Left lung (tissue), 10 donors: ENCODE results near the gene ZER1. TPM values are rescaled to one million over a fixed set of nuclear protein-coding genes. Genes with fewer than 3 reads are reported as not detected.
A peak's percentile ranks its signal among the peaks of the same experiment; 100 is the strongest.

Source experiments
- ATAC-seq: fragments of 200-7000 bp; cut with Tn5 transposase; one replicate; pipeline ENCODE4 v1.9.1; 2020; ENCODE audit warnings: moderate library complexity
- DNase-seq, 4 donors: peaks; one replicate each; pipeline ENCODE4 v3.0.0-alpha.2; 2013 to 2020
- H3K27ac ChIP-seq, 2 donors: fragments of 200-600 bp; sonication (generic) in 1 of 2; one replicate each; pipeline versions ENCODE4 v1.5.0 to v1.8.0; 2020 to 2021
- H3K27me3 ChIP-seq, 2 donors: fragments of 200-600 bp; sonication (generic) in 1 of 2; one replicate each; pipeline versions ENCODE4 v1.5.0 to v1.8.0; 2020 to 2021
- H3K36me3 ChIP-seq, 2 donors: fragments of 200-600 bp; sonication (generic) in 1 of 2; one replicate each; pipeline versions ENCODE4 v1.5.0 to v1.8.0; 2020 to 2021
- H3K4me1 ChIP-seq, 2 donors: fragments of 200-600 bp; one replicate each; pipeline ENCODE4 v1.8.0; 2021
- H3K4me3 ChIP-seq, 2 donors: fragments of 200-600 bp; sonication (generic) in 1 of 2; one replicate each; pipeline versions ENCODE4 v1.5.0 to v1.8.0; 2020 to 2021; ENCODE audit warnings: mild to moderate bottlenecking in 1 of 2
- H3K9me3 ChIP-seq, 2 donors: fragments of 200-600 bp; sonication (generic) in 1 of 2; one replicate each; pipeline versions ENCODE4 v1.5.0 to v1.8.0; 2020 to 2021
- intact Hi-C, 2 donors: fragments of 100-400 bp; cut with DNase I; formaldehyde crosslinking; loops; one replicate each; pipeline versions ENCODE4 v1.11.2 to v1.14.2; 2022
- polyA plus RNA-seq, 6 donors: library from polyadenylated mRNA; unstranded; fragments of 120-200 nt; gene quantifications; one replicate each; pipeline ENCODE4 v1.2.1, GENCODE V29; 2013; ENCODE audit not compliant: insufficient read length in 6 of 6
- total RNA-seq, 2 donors: library from RNA; stranded (reverse); fragmentation: NEBNext Ultra II Directional; extraction: Animal tissue kit (Norgen Biotek cat#: 25700); gene quantifications; one replicate each; pipeline ENCODE4 v1.2.1, GENCODE V29; 2021
- TF ChIP-seq, protein P1 (sequence below), 2 donors: fragments of 200-600 bp; sonication (generic) in 1 of 2; IDR thresholded peaks; one replicate each; pipeline versions ENCODE4 v1.5.0 to v1.8.0; 2021; ENCODE audit warnings: antibody characterized with exemption in 2 of 2
- donor health status: DM: no; HTN: yes; CAD: no.
- donor health status: DM: no; HTN: no; CAD: no.

Gene ZER1
- total and polyA plus RNA-seq, 8 donors, result 26.7 to 37.3 (median 30.2) TPM

DNA sequence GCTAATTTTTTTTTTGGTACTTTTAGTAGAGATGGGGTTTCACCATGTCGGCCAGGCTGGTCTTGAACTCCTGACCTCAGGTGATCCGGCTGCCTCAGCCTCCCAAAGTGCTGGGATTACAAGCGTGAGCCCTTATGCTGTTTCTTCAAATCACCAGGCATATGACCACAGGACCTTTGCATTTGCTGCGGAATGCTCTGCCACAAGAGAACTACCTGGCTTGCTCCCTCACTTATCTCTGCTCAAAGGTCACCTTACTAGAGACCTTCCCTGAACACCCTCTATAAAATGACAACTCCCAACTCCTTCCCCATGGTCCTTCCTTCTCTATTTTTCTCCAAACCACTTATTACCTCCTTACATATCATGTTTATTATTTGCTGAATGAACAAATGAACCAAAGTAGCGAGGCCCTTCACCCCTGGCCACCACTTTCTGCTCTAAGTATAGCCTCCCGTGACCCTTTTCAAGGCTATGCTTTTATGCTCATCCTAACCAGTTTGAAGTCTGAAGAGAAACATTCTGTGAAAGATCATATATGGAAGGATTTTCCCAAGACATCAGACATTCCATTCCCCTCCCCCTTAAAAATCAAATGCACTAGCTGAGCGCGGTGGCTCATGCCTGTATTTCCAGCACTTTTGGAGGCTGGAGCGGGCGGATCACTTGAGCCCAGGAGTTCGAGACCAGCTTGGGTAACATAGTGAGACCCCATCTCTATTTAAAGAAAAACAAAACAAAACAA lies 1.3 kb downstream of the ZER1 start:
- Histone ChIP-seq H3K36me3 (peaks cover 0 to 7% of the 10 kb centered on the region in 2 donors), H3K4me1 (peaks cover 9 to 24% of the 10 kb centered on the region in 2 donors), H3K27ac (peak overlapping the region; percentile 90 to 93), H3K4me3 (peak overlapping the region; percentile 74 to 79), H3K9me3 (peaks cover 0 to 4% of the 10 kb centered on the region in 2 donors), H3K27me3 (no peaks in the 10 kb centered on the region)
- TF ChIP-seq, protein P1, sequence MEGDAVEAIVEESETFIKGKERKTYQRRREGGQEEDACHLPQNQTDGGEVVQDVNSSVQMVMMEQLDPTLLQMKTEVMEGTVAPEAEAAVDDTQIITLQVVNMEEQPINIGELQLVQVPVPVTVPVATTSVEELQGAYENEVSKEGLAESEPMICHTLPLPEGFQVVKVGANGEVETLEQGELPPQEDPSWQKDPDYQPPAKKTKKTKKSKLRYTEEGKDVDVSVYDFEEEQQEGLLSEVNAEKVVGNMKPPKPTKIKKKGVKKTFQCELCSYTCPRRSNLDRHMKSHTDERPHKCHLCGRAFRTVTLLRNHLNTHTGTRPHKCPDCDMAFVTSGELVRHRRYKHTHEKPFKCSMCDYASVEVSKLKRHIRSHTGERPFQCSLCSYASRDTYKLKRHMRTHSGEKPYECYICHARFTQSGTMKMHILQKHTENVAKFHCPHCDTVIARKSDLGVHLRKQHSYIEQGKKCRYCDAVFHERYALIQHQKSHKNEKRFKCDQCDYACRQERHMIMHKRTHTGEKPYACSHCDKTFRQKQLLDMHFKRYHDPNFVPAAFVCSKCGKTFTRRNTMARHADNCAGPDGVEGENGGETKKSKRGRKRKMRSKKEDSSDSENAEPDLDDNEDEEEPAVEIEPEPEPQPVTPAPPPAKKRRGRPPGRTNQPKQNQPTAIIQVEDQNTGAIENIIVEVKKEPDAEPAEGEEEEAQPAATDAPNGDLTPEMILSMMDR (IDR thresholded peaks at IDR 0.05), result no peak
- no peak for DNase-seq
- ATAC-seq, result no peak
- intact Hi-C loops, result no loop called here

DNA sequence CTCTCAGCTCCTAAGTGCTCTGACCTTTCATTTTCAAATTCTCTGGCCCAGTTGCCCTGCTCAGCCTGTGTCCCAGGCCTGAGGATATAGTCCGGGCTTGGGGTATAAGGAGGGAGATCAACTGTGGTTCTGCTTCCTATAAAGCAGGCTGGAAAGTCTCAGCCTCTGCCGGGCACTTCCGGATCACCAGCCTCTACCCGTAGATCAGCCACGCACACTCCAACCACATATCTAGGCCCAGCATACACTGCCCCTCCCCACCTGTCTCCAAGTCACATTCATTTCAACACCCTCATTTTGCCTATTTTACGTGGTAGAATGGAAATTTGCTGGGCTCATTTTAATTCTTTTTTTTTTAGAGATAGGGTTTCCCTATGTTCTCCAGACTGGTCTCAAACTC lies 3.1 kb downstream of the ZER1 start:
- ATAC-seq, result no peak
- H3K9me3 ChIP-seq, result no peaks in the 10 kb centered on the region
- TF ChIP-seq, protein P1 (IDR thresholded peaks at IDR 0.05), result no peak
- no peak for DNase-seq
- no peak overlapping the region for H3K4me3 ChIP-seq
- H3K27ac ChIP-seq, result no peak overlapping the region
- intact Hi-C loops, result no loop called here
- H3K27me3 ChIP-seq, result no peaks in the 10 kb centered on the region
- H3K36me3 ChIP-seq, result peaks cover 0 to 7% of the 10 kb centered on the region in 2 donors
- peaks cover 9 to 24% of the 10 kb centered on the region in 2 donors for H3K4me1 ChIP-seq

DNA sequence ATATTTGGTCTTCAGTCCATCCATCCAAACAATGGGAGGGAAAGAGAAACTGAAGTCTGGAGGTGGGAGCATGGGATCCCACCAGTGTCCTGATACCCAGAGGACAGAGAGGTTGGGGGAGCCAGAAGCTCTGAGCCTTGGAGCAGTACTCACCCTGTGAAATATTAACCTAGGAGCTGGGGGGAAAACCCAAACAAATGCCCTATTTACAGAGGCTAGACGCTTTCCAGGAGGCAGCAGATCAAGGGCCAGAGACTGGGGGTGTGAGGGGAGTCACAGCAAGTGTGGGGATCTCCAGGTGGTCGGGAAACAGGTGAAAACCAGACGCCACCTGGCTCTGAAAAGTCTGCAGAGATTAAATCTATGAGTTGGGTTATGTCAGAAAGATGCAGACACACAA lies 6.2 kb downstream of the ZER1 start:
- TF ChIP-seq, protein P1 (IDR thresholded peaks at IDR 0.05), result no peak
- H3K4me1 ChIP-seq, result peaks cover 5 to 9% of the 10 kb centered on the region in 2 donors
- no peaks in the 10 kb centered on the region for H3K27me3 ChIP-seq
- peaks cover 0 to 7% of the 10 kb centered on the region in 2 donors for H3K36me3 ChIP-seq
- DNase-seq (no peak), ATAC-seq (no peak)
- intact Hi-C loops, result no loop called here
- H3K9me3 ChIP-seq, result no peaks in the 10 kb centered on the region
- no peak overlapping the region for H3K27ac ChIP-seq
- no peak overlapping the region for H3K4me3 ChIP-seq

DNA sequence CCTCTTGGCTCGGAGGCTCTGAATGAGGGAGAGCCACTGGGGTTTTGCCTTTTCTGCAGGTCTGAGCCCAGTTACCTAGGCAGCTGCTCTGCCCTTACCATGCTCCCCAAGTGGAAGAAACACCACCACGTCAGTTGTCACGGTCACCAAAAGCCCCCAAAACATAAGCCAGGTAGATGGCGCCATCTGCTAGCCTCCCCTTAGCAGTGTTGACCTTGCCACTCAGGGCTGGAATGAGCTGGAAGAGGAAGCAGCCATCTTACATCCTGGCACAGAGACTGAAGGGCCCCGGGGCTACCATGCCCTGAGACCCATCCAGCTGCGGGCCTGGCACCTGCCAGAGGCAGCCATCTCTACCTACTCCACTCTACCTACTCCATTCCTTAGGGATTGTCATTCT lies 7.4 kb downstream of the ZER1 start:
- Histone ChIP-seq H3K27ac (no peak overlapping the region), H3K4me1 (no peaks in the 10 kb centered on the region), H3K36me3 (peaks cover 0 to 7% of the 10 kb centered on the region in 2 donors), H3K27me3 (no peaks in the 10 kb centered on the region), H3K4me3 (no peak overlapping the region), H3K9me3 (no peaks in the 10 kb centered on the region)
- ATAC-seq, result no peak
- DNase-seq, result peak in 1 of 4 donors; percentile 1
- TF ChIP-seq, protein P1 (IDR thresholded peaks at IDR 0.05), result no peak
- intact Hi-C loops, result no loop called here

DNA sequence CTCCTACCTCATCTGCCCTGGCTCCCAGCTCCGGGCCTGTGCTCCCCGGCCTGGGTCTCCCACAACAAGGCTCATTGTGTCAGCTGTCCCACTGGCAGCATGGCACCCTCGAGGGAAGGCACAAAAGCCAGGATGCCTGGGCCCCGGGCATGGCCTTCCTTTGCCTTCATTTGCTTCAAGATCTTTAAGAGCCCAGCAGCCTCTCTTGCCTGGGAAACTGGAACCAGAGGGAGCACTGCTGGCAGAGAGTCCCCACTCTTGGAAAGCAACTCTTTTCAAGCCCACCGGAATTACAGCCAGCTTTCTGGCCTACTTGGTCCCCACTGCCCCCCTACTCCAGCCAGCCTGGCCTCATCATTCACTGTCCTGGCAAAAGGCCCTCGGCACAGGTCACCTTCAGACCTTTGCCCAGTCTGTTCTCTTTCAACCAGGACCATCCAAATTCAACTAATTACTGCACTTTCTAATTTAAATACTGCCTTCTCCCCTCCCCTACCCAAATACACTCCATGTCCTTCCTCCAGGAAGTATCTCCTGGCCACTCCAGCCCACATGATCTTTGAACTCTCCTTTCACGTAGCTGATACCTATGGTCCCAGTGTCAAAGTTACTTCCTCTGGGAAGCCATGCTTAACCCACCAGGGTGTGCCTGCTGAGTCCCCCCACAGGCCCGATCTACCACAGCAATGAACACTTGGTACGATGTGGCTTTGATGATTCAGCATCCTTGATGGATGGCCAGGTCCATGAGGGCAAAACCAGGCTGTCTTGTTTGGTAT lies 8.9 kb downstream of the ZER1 start:
- Histone ChIP-seq H3K27ac (no peak overlapping the region), H3K27me3 (no peaks in the 10 kb centered on the region), H3K9me3 (no peaks in the 10 kb centered on the region), H3K4me3 (no peak overlapping the region), H3K4me1 (no peaks in the 10 kb centered on the region), H3K36me3 (peaks cover 0 to 7% of the 10 kb centered on the region in 2 donors)
- TF ChIP-seq, protein P1 (IDR thresholded peaks at IDR 0.05), result no peak
- no peak for ATAC-seq
- intact Hi-C loops, result no loop called here
- DNase-seq, result no peak
